HUES6 (cell line): ENCODE data around the gene NAPG.
"Not testable (repeated sequence)": the region's sequence is repeated elsewhere in the genome, so short reads cannot be mapped to it uniquely, and the experiment has no call there.

Experiments used
- H3K27ac ChIP-seq: 2 replicates; pipeline ENCODE4 v1.7.0; 2013; ENCODE audit warnings: low read depth, mild to moderate bottlenecking, low read length, inconsistent platforms
- H3K27me3 ChIP-seq: 2 replicates; pipeline ENCODE4 v1.6.1; 2013; ENCODE audit warnings: low read length; ENCODE audit not compliant: control insufficient read depth, insufficient read depth
- H3K36me3 ChIP-seq: 2 replicates; pipeline ENCODE4 v1.6.1; 2013; ENCODE audit warnings: low read length; ENCODE audit not compliant: control insufficient read depth, insufficient read depth
- H3K4me1 ChIP-seq: 2 replicates; pipeline ENCODE4 v1.6.1; 2013; ENCODE audit warnings: low read length; ENCODE audit not compliant: control insufficient read depth, insufficient read depth
- H3K4me3 ChIP-seq: 2 replicates; pipeline ENCODE4 v1.5.1; 2013; ENCODE audit warnings: low read depth, low read length
- H3K9ac ChIP-seq: one replicate; pipeline ENCODE4 v1.6.1; 2013; ENCODE audit warnings: mild to moderate bottlenecking, low read length
- H3K9me3 ChIP-seq: 2 replicates; pipeline ENCODE4 v1.6.1; 2013; ENCODE audit warnings: low read depth, low read length; ENCODE audit not compliant: control insufficient read depth, insufficient read depth

NAPG gene

DNA sequence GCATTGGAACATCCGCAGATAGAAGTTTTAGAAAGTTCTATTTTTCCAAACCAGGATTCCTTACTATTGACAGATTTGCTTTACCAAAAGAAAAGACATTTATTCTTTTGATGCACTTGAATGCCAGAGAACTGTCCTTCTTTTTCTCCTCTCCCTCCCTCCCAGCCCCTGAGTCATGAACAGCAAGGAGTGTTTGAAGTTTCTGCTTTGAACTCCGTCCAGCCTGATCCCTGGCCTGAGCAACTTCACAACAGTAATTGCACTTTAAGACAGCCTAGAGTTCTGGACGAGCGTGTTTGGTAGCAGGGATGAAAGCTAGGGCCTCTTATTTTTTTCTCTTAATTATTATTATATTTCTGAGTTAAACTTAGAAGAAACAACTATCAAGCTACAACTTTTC is 37.8 kb upstream of the NAPG start:
- Histone ChIP-seq H3K4me3 (no peak overlapping the region), H3K4me1 (0 out of 2 replicates have a peak, but pooled peaks cover 4% of the 10 kb centered on the region), H3K36me3 (peaks cover 8% of the 10 kb centered on the region; the same call in 1 of the 2 replicates), H3K9me3 (no peaks in the 10 kb centered on the region), H3K9ac (no peak overlapping the region), H3K27ac (no peak overlapping the region), H3K27me3 (no peaks in the 10 kb centered on the region)

DNA sequence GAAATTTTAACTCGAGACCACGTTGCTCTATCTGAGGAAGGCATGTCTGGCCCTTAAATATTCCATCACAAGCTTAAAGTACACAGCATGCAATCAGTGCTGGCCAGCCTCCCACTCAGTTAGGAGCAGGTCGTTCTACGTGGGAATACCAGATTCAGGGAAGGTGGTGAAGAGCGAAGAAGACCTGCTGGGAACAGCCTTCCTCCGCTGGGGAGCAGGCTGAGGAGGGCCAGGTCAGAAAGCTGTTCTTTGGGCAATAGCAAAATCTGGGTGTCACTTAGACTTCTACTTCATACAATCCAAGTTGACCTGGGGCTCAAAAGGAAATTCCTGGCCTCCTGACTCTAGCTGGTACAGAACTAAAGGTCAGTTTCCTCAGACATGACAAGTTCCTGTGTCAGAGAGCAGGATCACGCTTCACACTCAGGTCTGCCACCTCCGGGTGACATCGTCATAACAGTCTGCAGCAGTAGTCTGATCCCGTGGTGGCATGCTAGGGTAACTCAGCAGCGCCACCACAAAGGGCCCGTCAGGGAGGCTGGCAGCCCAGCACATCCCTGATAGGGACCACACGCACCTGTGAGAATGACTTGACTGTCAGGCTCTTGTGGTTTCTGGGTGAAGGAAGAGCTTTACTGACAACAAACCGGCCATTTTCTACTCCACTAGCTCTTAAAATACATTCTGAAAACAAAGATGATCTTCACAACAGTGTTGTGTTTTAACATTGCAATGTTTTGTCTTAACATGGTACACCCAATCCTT is 35.2 kb upstream of the NAPG start:
- Histone ChIP-seq H3K9me3 (no peaks in the 10 kb centered on the region), H3K27me3 (no peaks in the 10 kb centered on the region), H3K36me3 (peaks cover 8% of the 10 kb centered on the region; the same call in 1 of the 2 replicates), H3K4me3 (no peak overlapping the region), H3K9ac (no peak overlapping the region), H3K4me1 (no peaks in the 10 kb centered on the region), H3K27ac (no peak overlapping the region)

DNA sequence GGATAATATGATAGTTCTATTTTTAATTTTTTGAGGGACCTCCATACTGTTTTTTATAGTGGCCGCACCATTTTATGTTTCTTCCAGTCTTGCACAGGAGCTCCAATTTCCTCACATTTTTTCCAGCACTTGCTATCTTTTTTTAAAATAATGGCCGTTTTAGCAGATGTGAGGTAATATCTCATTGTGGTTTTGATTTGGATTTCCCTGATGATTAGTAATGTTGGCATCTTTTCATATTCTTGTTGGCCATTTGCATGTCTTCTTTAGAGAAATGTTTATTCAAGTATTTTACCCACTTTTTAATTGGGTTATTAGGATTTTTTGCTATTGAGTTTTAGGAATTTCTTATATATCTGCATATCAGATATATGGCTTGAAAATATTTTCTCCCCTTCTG is 29.9 kb upstream of the NAPG start:
- Histone ChIP-seq H3K4me1 (no peaks in the 10 kb centered on the region), H3K9ac (no peak overlapping the region), H3K36me3 (no peaks in the 10 kb centered on the region), H3K9me3 (no peaks in the 10 kb centered on the region), H3K27ac (no peak overlapping the region), H3K4me3 (no peak overlapping the region), H3K27me3 (no peaks in the 10 kb centered on the region)

DNA sequence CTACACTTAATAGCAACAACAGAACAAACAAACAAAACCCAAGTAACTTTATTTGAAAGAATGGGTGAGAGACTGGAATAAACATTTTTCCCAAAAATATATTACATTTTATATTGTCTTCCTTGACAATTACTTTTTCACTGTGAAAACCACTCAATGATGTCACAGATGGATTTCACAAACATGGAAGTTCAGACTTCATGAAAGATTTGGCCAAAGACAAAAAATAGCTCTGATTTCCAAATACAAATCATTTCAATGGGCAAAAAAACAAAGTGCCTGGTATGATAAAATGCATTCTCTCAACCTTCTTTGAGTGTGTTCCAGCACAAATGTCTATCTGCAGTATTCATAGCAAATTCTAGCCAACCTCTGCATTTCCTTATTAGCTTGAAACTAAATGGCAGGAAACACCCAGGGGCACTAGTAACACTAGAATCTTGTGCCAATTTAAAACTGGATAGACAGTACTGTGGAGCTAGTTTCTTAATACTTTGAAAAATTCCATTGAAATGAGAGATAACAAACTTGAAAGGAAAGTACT is 28.5 kb upstream of the NAPG start:
- no peaks in the 10 kb centered on the region for H3K36me3 ChIP-seq
- no peaks in the 10 kb centered on the region for H3K4me1 ChIP-seq
- H3K9ac ChIP-seq = no peak overlapping the region
- no peaks in the 10 kb centered on the region for H3K27me3 ChIP-seq
- H3K4me3 ChIP-seq = no peak overlapping the region
- no peak overlapping the region for H3K27ac ChIP-seq
- 0 out of 2 replicates have a peak, but pooled peaks cover 2% of the 10 kb centered on the region for H3K9me3 ChIP-seq

DNA sequence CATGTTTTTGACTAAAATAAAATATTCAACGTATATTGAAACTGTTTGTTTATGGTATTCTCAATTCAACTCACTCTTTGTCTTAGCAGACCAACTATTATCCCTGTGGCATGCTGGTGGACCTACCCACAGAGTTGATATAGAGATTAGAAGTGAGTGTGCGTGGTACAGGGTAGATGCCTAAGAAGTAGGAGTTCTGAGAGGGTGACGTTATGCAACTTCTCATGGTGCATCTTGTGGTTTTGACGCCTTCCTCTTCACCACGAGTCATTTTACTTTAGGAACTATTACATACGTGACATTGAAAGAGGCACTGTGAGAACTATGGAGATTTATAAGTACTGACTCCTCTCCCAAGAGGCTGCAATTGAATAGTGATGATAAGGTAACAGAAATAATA is 26.6 kb upstream of the NAPG start:
- Histone ChIP-seq H3K4me3 (no peak overlapping the region), H3K9me3 (0 out of 2 replicates have a peak, but pooled peaks cover 4% of the 10 kb centered on the region), H3K27ac (no peak overlapping the region), H3K27me3 (no peaks in the 10 kb centered on the region), H3K36me3 (no peaks in the 10 kb centered on the region), H3K4me1 (no peaks in the 10 kb centered on the region), H3K9ac (no peak overlapping the region)

DNA sequence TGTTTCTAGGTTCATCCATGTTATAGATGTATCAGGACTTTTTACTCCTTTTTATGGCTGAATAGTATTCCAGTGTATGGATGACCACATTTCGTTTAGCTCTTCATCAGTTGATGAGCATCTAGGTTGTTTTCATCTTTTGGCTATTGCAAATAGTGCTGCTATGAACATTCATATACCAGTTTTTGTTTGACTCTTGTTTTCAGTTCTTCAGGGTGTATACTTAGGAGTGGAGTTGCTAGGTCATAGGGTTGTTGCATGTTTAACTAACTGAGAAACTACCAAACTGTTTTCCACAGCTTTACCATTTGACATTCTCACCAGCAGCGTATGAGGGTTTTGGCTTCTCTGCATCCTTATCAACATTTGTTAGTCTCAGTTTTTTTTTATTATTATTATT is 25.8 kb upstream of the NAPG start:
- Histone ChIP-seq H3K4me1 (no peaks in the 10 kb centered on the region), H3K9me3 (peaks cover 9% of the 10 kb centered on the region; the same call in 1 of the 2 replicates), H3K4me3 (no peak overlapping the region), H3K27me3 (no peaks in the 10 kb centered on the region), H3K27ac (no peak overlapping the region), H3K9ac (no peak overlapping the region), H3K36me3 (no peaks in the 10 kb centered on the region)

DNA sequence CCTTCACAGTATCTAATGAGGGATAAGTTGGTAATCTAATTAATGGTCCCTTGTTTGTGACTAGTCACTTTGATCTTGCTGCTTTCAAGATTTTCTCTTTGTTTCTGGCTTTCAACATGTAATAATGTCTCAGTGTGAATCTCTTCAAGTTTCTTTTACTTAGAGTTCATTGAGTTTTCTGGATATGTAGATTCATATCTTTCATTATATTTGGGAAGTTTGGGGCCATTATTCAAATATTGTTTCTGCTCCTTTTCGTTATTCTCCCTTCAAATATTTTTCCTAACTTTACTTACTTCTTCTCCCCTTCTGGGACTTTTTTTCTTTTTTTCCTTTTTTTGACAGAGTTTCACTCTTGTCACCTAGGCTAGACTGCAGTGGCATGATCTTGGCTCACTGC is 21.1 kb upstream of the NAPG start:
- no peak overlapping the region for H3K9ac ChIP-seq
- no peaks in the 10 kb centered on the region for H3K27me3 ChIP-seq
- no peak overlapping the region for H3K27ac ChIP-seq
- H3K36me3 ChIP-seq = no peaks in the 10 kb centered on the region
- no peak overlapping the region for H3K4me3 ChIP-seq
- H3K9me3 ChIP-seq = peaks cover 28% of the 10 kb centered on the region
- H3K4me1 ChIP-seq = no peaks in the 10 kb centered on the region

DNA sequence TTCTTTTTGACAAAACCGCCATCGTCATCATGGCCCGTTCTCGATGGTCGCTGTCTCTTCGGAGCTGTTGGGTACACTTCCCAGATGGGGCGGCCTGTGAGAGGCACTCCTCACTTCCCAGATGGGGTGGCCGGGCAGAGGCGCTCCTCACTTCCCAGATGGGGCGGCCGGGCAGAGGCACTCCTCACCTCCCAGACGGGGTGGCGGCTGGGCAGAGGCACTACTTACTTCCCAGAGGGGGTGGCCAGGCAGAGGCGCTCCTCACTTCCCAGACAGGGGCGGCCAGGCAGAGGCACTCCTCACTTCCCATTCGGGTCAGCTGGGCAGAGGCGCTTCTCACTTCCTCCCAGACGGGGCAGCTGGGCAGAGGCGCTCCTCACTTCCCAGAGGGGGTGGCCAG is 19.9 kb upstream of the NAPG start:
- peaks cover 28% of the 10 kb centered on the region for H3K9me3 ChIP-seq

DNA sequence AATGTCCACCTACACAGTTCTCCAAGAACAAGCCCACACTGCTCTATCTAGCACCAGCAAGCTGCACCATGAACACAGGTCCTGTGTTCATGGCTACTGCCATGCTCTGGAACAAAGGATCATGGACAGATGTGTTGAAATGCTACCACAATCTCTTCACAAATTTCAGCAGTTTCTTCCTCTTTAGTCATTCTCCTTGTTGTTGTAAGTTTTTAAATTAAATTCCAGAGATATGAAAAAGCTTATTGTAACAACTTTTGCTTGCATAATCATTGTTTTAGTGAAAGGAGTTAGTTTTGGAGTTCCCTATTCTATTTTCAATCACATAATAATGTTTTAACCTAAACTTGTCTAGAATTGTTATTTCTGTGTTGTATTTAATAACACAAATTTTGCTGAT is 17.2 kb upstream of the NAPG start:
- Histone ChIP-seq H3K9ac (no peak overlapping the region), H3K9me3 (peaks cover 25% of the 10 kb centered on the region), H3K27me3 (no peaks in the 10 kb centered on the region), H3K27ac (no peak overlapping the region), H3K36me3 (no peaks in the 10 kb centered on the region), H3K4me3 (no peak overlapping the region), H3K4me1 (no peaks in the 10 kb centered on the region)

More for the DNA sequence above, 19.9 kb upstream of the NAPG start:
- H3K27me3 ChIP-seq, H3K36me3 ChIP-seq, H3K27ac ChIP-seq, H3K9ac ChIP-seq, H3K4me3 ChIP-seq, H3K4me1 ChIP-seq: not testable (repeated sequence)

DNA sequence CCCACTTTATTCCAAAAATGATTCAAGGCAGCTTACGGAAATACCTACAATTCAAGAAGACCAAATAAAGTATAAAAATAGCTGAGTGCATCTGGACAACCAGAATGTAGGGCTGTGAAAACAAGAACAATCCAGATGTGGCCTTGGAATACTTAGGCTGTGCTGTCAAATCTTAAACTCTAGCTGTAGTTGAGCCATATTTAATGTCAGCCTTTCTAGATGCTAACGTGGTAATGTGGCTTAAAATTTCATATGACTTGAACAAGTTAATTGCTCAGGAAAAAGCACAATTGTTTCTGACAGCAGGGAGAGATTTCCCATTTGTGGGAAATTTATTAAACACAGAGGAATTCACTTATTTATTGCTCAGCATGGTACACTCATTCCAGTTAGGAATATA is 14.6 kb upstream of the NAPG start:
- no peak overlapping the region for H3K27ac ChIP-seq
- H3K27me3 ChIP-seq = no peaks in the 10 kb centered on the region

DNA sequence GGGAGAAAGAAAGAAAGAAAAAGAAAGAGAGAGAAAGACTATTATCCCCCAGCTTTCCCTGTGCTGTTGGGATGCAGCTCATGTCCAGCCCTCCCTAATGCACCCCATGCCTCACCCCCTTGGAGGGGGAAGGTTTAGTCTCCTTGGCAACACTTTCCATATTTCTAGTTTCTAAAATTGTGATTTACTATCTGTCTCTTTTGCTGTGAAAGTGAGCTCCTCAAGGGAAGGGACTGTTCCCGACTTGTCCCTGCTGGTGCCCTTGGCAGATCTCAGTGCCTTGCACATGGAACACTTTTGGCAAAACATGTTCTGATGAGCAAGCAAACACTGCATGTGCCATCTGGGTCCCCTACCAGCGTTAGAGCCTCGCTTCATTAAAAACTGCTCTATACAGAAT is 11.7 kb upstream of the NAPG start:
- Histone ChIP-seq H3K4me1 (no peaks in the 10 kb centered on the region), H3K4me3 (no peak overlapping the region), H3K27ac (no peak overlapping the region), H3K36me3 (no peaks in the 10 kb centered on the region), H3K9ac (no peak overlapping the region), H3K9me3 (no peaks in the 10 kb centered on the region), H3K27me3 (no peaks in the 10 kb centered on the region)

More for the DNA sequence above, 14.6 kb upstream of the NAPG start:
- Histone ChIP-seq H3K4me3 (no peak overlapping the region), H3K4me1 (no peaks in the 10 kb centered on the region), H3K9me3 (peaks cover 18% of the 10 kb centered on the region), H3K36me3 (no peaks in the 10 kb centered on the region), H3K9ac (no peak overlapping the region)
